ENCODE data around the gene MYBPC2. TPM values are rescaled to one million over a fixed set of nuclear protein-coding genes. Genes with fewer than 3 reads are reported as not detected.
"Not testable (repeated sequence)": the region's sequence is repeated elsewhere in the genome, so short reads cannot be mapped to it uniquely, and the experiment has no call there.

Gene MYBPC2
- total RNA-seq, 6 donors from 2014 or later, result 0.09 to 0.17 TPM; not detected in 4

- Histone ChIP-seq H3K27ac (peak overlapping the region; percentile 79 to 89 (median 88)), H3K4me3 (peak overlapping the region; percentile 64 to 72 (median 68)), H3K36me3 (peaks cover 19 to 34% (median 29%) of the 10 kb centered on the region in 4 donors), H3K4me1 (peaks cover 13 to 44% (median 39%) of the 10 kb centered on the region in 4 donors), H3K27me3 (no peaks in the 10 kb centered on the region), H3K9me3 (no peaks in the 10 kb centered on the region)
- 18% methylated on average over 24 to 25 of the region's 26 CpGs for WGBS, 2 donors
- no peak for ATAC-seq (ENCODE audit: low FRiP score in 2 of 2)
- no peak for DNase-seq
- TF ChIP-seq POLR2AphosphoS5 (IDR thresholded peaks at IDR 0.05) (no peak), EP300 (IDR thresholded peaks at IDR 0.05) (no peak), POLR2A (IDR thresholded peaks at IDR 0.05) (no peak)
- TF ChIP-seq, protein P1, sequence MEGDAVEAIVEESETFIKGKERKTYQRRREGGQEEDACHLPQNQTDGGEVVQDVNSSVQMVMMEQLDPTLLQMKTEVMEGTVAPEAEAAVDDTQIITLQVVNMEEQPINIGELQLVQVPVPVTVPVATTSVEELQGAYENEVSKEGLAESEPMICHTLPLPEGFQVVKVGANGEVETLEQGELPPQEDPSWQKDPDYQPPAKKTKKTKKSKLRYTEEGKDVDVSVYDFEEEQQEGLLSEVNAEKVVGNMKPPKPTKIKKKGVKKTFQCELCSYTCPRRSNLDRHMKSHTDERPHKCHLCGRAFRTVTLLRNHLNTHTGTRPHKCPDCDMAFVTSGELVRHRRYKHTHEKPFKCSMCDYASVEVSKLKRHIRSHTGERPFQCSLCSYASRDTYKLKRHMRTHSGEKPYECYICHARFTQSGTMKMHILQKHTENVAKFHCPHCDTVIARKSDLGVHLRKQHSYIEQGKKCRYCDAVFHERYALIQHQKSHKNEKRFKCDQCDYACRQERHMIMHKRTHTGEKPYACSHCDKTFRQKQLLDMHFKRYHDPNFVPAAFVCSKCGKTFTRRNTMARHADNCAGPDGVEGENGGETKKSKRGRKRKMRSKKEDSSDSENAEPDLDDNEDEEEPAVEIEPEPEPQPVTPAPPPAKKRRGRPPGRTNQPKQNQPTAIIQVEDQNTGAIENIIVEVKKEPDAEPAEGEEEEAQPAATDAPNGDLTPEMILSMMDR (IDR thresholded peaks at IDR 0.05), result no peak
Measured at GRCh38 chr19:50384685-50385535, 47.8 kb upstream of the MYBPC2 start.

DNA sequence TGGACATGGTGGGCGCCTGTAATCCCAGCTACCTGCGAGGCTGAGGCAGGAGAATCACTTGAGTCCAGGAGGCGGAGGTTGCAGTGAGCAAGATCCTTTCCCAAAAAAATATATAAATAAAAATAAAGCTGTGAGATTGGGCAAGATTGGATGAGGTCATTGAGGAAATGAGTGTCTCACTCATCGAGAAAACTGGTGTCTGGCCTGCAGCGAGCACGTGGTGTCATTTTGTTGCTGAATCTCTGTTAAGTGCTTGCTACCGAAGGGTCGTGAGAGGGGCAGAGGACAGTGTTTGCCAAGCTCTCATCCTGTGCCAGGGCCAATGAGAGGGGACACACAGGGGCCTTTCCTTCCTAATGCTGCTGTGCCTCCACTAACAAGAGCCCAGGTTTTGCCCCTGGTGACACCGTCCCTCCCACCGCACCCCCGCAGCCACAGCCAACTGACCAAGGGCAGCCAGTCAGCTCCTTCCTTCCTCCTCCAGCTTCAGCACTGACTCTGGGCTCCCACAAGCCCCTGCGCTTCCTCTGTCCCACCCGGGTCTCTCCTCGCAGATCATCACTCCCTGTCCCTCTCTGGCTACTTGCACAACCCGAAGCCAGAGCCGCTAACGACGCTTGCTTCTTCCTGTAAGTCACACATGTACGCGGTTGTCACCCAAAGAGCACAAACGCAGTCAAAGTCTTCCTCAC is 45.4 kb upstream of the MYBPC2 start:
- peak overlapping the region in 3 of 4 donors; percentile 46 to 76 (median 70) for H3K27ac ChIP-seq
- peaks cover 13 to 36% (median 28%) of the 10 kb centered on the region in 4 donors for H3K4me1 ChIP-seq
- H3K36me3 ChIP-seq, result peaks cover 4 to 10% (median 6%) of the 10 kb centered on the region in 4 donors
- H3K9me3 ChIP-seq, result no peaks in the 10 kb centered on the region
- ATAC-seq (ENCODE audit: low FRiP score in 2 of 2), result no peak
- TF ChIP-seq POLR2A (IDR thresholded peaks at IDR 0.05) (peak in 2 of 4 donors; percentile 9 to 54), POLR2AphosphoS5 (IDR thresholded peaks at IDR 0.05) (no peak)
- peak overlapping the region in 2 of 4 donors; percentile 6 to 9 for H3K4me3 ChIP-seq
- WGBS, 2 donors, result 70 to 81% methylated on average over 21 of the region's 21 CpGs
- DNase-seq, result peak; percentile 57 to 81
- H3K27me3 ChIP-seq, result no peaks in the 10 kb centered on the region

DNA sequence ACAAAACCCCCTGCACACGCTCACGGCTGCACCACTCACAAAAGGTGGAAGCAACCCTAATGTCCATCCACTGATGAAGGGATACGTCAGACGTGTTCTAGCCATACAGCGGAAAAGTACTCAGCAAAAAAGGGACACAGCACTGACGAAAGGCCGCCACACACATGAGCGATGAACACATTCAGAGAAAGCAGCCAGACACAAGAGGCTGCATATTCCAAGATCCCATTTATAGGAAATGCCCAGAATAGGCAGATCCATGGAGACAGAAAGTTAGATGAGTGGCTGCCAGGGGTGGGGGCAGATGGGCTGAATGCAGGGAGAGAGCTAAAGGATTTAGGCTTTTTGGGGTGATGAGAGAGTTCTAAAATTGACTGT is 44.8 kb upstream of the MYBPC2 start:
- peak overlapping the region in 3 of 4 donors; percentile 46 to 76 (median 70) for H3K27ac ChIP-seq

DNA sequence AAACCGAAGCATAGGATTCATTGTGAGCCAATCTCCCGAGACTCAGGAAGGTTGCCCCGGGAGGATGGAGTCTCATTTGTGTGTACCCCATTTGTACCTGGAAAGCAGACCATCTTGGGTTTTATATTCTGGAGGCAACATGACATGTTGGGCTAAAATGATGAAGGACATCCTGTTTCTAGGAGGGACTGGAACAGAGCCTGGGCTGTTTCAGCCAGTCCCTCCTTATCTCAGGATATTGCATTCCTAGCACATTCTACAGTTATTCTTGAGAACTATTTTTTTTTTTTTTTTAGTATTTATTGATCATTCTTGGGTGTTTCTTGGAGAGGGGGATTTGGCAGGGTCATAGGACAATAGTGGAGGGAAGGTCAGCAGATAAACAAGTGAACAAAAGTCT is 42.4 kb upstream of the MYBPC2 start:
- not testable (repeated sequence) for DNase-seq, H3K4me3 ChIP-seq, H3K9me3 ChIP-seq, H3K36me3 ChIP-seq, H3K27me3 ChIP-seq
- Histone ChIP-seq H3K4me1 (peaks cover under 1 to 15% (median 12%) of the 10 kb centered on the region in 4 donors), H3K27ac (peak overlapping the region; percentile 24 to 51 (median 48))
- 70 to 83% methylated on average over 3 of the region's 3 CpGs for WGBS, 2 donors
- peak in 1 of 2 donors; percentile 70 for ATAC-seq (ENCODE audit: low FRiP score in 2 of 2)

More for the DNA sequence above, 44.8 kb upstream of the MYBPC2 start:
- DNase-seq (no peak), ATAC-seq (ENCODE audit: low FRiP score in 2 of 2) (no peak)
- peak in 1 of 4 donors; percentile 24 for TF ChIP-seq POLR2A (IDR thresholded peaks at IDR 0.05)
- TF ChIP-seq, protein P1 (IDR thresholded peaks at IDR 0.05), result no peak
- 82 to 93% methylated on average over 8 of the region's 8 CpGs for WGBS, 2 donors
- peaks cover 0 to 5% (median 2%) of the 10 kb centered on the region in 4 donors for H3K36me3 ChIP-seq
- H3K4me3 ChIP-seq, result peak overlapping the region in 1 of 4 donors; percentile 9
- no peaks in the 10 kb centered on the region for H3K9me3 ChIP-seq
- no peaks in the 10 kb centered on the region for H3K27me3 ChIP-seq
- peaks cover 13 to 36% (median 28%) of the 10 kb centered on the region in 4 donors for H3K4me1 ChIP-seq

- ATAC-seq (ENCODE audit: low FRiP score in 2 of 2); H3K27me3 ChIP-seq; H3K9me3 ChIP-seq; H3K4me3 ChIP-seq; H3K36me3 ChIP-seq: not testable (repeated sequence)
- peak in 1 of 2 donors; percentile 59 for DNase-seq
- H3K27ac ChIP-seq, result peak overlapping the region in 1 of 4 donors; percentile 6
- H3K4me1 ChIP-seq, result peaks cover 0 to 10% (median 7%) of the 10 kb centered on the region in 4 donors
- 89 to 97% methylated on average over 17 to 23 of the region's 23 CpGs for WGBS, 2 donors
Measured at GRCh38 chr19:50390952-50391351, 41.7 kb upstream of the MYBPC2 start.

DNA sequence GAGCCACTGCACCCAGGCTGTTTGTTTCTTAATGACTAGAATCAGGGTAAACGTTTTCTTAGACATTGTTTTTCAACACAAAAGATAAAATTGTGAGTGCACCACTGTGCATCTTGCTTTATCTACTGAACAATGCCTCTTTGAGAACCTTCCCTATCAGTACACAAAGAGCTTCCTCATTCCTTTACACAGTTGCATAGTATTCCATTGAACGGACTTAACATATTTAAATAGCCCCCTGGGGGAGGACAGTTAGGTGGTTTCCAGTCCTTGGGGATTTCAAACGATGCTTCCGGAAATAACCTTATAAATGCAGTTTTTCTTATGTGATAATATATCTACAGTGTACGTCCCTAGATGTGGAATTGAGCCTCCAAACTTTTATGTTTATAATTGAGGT is 39.9 kb upstream of the MYBPC2 start:
- Histone ChIP-seq H3K9me3 (no peaks in the 10 kb centered on the region), H3K27me3 (no peaks in the 10 kb centered on the region), H3K4me3 (no peak overlapping the region), H3K36me3 (peaks cover 0 to 2% (median under 1%) of the 10 kb centered on the region in 4 donors), H3K27ac (no peak overlapping the region), H3K4me1 (peaks cover 0 to 10% (median 0%) of the 10 kb centered on the region in 4 donors)
- ATAC-seq (ENCODE audit: low FRiP score in 2 of 2) (no peak), DNase-seq (no peak)
- TF ChIP-seq, protein P1 (IDR thresholded peaks at IDR 0.05), result no peak
- TF ChIP-seq EP300 (IDR thresholded peaks at IDR 0.05), result no peak
- no peak for TF ChIP-seq POLR2A (IDR thresholded peaks at IDR 0.05)
- no peak for TF ChIP-seq POLR2AphosphoS5 (IDR thresholded peaks at IDR 0.05)
- WGBS, 2 donors, result 94 to 97% methylated on average over 5 of the region's 5 CpGs

All from upper lobe of left lung (tissue), 6 donors.